Progenitor cell of endocrine pancreas (in vitro differentiated cells): ENCODE results near the gene CACNA1B. TPM values are rescaled to one million over a fixed set of nuclear protein-coding genes. Genes with fewer than 3 reads are reported as not detected.

Source experiments
- DNase-seq: peaks from one replicate; pipeline ENCODE4 v3.0.0; 2021; ENCODE audit warnings: low spot score; ENCODE audit not compliant: unreplicated experiment
- H3K27ac Mint-ChIP-seq: 2 replicates; pipeline ENCODE4 v1.8.0; 2021; ENCODE audit warnings: mild to moderate bottlenecking, moderate library complexity, mixed read lengths
- H3K27me3 Mint-ChIP-seq: 2 replicates; pipeline ENCODE4 v1.8.0; 2021; ENCODE audit warnings: mixed read lengths
- H3K36me3 Mint-ChIP-seq: 2 replicates; pipeline ENCODE4 v1.8.0; 2022; ENCODE audit warnings: mixed read lengths; ENCODE audit not compliant: insufficient read depth
- H3K4me1 Mint-ChIP-seq: 2 replicates; pipeline ENCODE4 v1.8.0; 2021; ENCODE audit warnings: low read depth, mixed read lengths
- H3K4me3 Mint-ChIP-seq: 2 replicates; pipeline ENCODE4 v1.8.0; 2021; ENCODE audit warnings: low read depth, mild to moderate bottlenecking, moderate library complexity, mixed read lengths
- H3K9me3 Mint-ChIP-seq: 2 replicates; pipeline ENCODE4 v1.8.0; 2021; ENCODE audit warnings: low read depth, mixed read lengths
- total RNA-seq: library from RNA; stranded (reverse); gene quantifications from 2 replicates; pipeline ENCODE4 v1.2.1, GENCODE V29; 2021
- TF ChIP-seq, protein P1 (sequence below): fragments of 200-600 bp; sonication (generic); IDR thresholded peaks from one replicate; pipeline ENCODE4 v1.5.0; 2021; ENCODE audit warnings: antibody characterized with exemption, mild to moderate bottlenecking; ENCODE audit not compliant: unreplicated experiment

The CACNA1B gene
- total RNA-seq, 1 donor from 2014 or later = 2.4 TPM

DNA sequence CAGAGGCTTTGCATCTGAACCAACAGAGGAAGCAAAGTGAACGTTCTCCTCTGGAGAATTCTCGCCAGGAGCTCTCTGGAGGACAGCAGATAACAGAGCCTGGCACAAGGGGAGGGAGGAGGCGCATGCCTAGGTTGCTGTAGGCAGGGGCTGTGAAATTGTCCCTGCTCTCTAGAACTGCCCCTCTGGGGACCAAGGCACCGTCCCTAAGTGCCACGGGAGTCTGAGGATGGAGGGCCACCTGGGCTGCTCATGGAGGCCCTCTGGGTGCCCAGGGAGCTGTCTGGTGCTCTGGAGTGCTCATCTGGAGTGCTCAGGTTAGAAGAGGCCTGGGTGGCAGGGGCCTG, 77.6 kb downstream of the CACNA1B start:
- no peak for DNase-seq
- Mint-ChIP-seq H3K27me3 (no peaks in the 10 kb centered on the region), H3K9me3 (no peaks in the 10 kb centered on the region), H3K27ac (no peak overlapping the region), H3K4me1 (no peaks in the 10 kb centered on the region), H3K4me3 (no peak overlapping the region), H3K36me3 (no peaks in the 10 kb centered on the region)
- TF ChIP-seq, protein P1, sequence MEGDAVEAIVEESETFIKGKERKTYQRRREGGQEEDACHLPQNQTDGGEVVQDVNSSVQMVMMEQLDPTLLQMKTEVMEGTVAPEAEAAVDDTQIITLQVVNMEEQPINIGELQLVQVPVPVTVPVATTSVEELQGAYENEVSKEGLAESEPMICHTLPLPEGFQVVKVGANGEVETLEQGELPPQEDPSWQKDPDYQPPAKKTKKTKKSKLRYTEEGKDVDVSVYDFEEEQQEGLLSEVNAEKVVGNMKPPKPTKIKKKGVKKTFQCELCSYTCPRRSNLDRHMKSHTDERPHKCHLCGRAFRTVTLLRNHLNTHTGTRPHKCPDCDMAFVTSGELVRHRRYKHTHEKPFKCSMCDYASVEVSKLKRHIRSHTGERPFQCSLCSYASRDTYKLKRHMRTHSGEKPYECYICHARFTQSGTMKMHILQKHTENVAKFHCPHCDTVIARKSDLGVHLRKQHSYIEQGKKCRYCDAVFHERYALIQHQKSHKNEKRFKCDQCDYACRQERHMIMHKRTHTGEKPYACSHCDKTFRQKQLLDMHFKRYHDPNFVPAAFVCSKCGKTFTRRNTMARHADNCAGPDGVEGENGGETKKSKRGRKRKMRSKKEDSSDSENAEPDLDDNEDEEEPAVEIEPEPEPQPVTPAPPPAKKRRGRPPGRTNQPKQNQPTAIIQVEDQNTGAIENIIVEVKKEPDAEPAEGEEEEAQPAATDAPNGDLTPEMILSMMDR = no peak

DNA sequence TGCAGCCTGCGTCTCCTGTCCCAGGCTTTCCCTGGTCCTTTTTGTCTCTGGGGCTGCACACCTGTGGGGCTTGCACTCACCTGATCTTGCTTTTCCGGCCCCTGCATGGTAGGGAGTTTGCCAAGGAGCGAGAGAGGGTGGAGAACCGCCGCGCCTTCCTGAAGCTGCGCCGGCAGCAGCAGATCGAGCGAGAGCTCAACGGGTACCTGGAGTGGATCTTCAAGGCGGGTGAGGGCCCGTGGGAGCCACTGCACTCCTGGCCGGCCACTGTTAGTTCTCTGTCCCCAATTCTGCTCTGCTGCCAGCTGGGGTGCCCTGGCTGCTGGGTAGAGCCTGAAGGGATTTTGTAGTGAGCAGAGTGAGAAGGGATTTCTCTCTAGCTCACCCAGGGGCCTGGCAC, 78.0 kb downstream of the CACNA1B start:
- TF ChIP-seq, protein P1 = no peak
- Mint-ChIP-seq H3K27me3 (no peaks in the 10 kb centered on the region), H3K9me3 (no peaks in the 10 kb centered on the region), H3K27ac (no peak overlapping the region), H3K4me3 (no peak overlapping the region), H3K36me3 (no peaks in the 10 kb centered on the region), H3K4me1 (no peaks in the 10 kb centered on the region)
- no peak for DNase-seq

DNA sequence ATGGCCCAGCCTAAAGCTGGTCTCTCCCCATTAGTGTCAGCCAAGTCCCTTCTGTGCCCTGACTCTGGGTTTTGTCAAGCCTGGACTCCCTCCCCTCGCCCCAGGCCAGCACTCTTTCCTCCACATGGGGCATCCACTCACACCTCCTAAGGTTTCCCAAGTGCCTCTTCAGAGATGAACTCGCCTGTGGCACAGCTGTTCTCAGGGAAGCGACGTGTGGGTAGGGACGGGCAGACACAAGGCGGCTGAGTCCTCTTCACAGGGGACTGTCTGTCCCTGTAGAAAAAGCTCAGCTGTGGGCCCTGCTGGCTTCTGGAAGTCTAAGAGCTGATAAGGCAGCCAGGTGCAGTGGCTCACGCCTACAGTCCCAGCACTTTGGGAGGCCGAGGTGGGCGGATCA, 78.5 kb downstream of the CACNA1B start:
- Mint-ChIP-seq H3K27ac (no peak overlapping the region), H3K9me3 (no peaks in the 10 kb centered on the region), H3K4me1 (no peaks in the 10 kb centered on the region), H3K27me3 (no peaks in the 10 kb centered on the region), H3K4me3 (no peak overlapping the region), H3K36me3 (no peaks in the 10 kb centered on the region)
- TF ChIP-seq, protein P1 = no peak
- DNase-seq = no peak

DNA sequence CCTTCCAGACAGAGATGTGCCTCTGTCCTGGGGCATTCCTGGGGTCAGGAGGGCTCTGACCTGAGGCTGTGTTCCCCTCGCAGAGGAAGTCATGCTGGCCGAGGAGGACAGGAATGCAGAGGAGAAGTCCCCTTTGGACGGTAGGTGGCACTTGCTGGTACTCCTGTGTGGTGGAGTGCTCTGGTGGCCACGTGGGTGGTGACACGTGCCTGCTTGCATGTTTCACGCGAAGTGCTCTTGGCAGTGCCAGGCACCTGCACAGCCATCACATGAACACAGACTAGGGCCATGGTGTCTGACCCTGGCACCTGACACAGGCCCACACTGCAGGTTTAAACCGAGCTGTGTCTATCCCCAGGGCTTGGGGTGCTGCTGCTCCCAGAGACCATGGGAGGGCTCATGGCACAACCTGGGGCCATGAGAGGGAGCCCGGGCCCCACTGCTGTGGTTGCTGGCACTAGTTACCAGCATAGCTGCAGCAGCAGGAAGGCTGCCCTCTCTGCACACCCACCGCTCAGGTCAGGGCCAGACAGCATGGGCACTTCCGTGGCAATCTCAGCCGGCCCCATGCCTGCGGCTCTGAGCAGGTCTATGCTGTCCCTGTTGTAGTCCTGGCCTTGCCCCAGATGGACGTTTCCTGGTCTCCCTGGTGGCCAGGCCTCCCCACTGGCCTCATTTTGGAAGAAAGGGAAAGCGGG, 79.3 kb downstream of the CACNA1B start:
- no peak overlapping the region for H3K4me3 Mint-ChIP-seq
- H3K27me3 Mint-ChIP-seq = no peaks in the 10 kb centered on the region
- DNase-seq = no peak
- no peaks in the 10 kb centered on the region for H3K4me1 Mint-ChIP-seq
- H3K36me3 Mint-ChIP-seq = no peaks in the 10 kb centered on the region
- H3K27ac Mint-ChIP-seq = no peak overlapping the region
- peaks cover 4% of the 10 kb centered on the region for H3K9me3 Mint-ChIP-seq
- TF ChIP-seq, protein P1 = no peak

DNA sequence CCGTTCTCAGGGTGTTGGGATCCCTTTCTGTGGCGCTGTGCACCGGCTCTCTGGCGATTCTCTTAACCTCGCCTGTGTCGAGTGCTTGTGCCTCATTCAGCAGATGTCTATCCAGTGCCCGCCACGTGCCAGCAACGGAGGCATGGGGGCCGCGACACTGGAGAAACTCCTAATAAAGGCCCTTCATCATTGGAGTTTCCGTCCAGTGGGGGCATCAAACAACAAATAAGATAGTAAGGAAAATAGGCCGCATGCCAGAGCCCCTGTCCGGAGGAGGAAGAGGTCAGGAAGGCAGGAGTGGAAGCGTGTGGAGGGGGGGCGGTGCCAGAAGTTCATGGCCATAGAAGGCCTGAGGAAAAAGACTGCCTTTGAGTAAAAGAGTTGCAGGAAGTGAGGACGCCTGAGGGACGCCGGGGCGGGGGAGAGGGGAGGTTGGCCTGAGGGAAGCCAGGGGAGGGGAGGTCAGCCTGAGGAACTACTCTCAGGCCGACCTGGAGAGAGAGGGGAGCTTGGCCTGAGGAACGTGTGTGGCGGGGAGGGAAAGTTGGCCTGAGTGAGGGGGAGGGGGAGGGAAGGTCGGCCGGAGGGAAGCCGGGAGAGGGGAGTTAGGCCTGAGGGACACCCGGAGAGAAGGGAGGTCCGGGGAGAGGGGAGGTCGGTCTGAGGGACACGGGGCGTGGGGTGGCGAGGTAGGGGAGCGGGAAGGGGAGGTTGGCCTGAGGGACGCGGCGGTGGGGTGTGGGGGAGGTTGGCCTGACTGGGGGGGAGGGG, 82.2 kb downstream of the CACNA1B start:
- Mint-ChIP-seq H3K27ac (no peak overlapping the region), H3K9me3 (peaks cover 17% of the 10 kb centered on the region), H3K4me1 (no peaks in the 10 kb centered on the region), H3K36me3 (no peaks in the 10 kb centered on the region), H3K4me3 (no peak overlapping the region), H3K27me3 (no peaks in the 10 kb centered on the region)
- no peak for DNase-seq
- TF ChIP-seq, protein P1 = no peak
